Breast epithelium (tissue), 4 donors: ENCODE measurements around the gene SRSF10. TPM values are rescaled to one million over a fixed set of nuclear protein-coding genes. Genes with fewer than 3 reads are reported as not detected.

Experiments used
- DNase-seq, 2 donors: peaks; one replicate each; pipeline ENCODE4 v3.0.0-alpha.2; 2019; ENCODE audit warnings: low spot score in 2 of 2
- H3K27ac ChIP-seq, 2 donors: fragments of 200-600 bp; sonication (generic) in 1 of 2; one replicate each; pipeline ENCODE4 v1.5.1; 2016 to 2019; ENCODE audit warnings: mild to moderate bottlenecking in 1 of 2
- H3K27me3 ChIP-seq, 2 donors: fragments of 200-600 bp; sonication (generic) in 1 of 2; one replicate each; pipeline versions ENCODE4 v1.5.1 to v1.6.0; 2017 to 2019; ENCODE audit warnings: control low read depth in 1 of 2, mild to moderate bottlenecking in 1 of 2
- H3K36me3 ChIP-seq: fragments of 200-600 bp; one replicate; pipeline ENCODE4 v1.5.1; 2019
- H3K4me1 ChIP-seq, 2 donors: fragments of 200-600 bp; sonication (generic); one replicate each; pipeline ENCODE4 v1.5.1; 2016 to 2019; ENCODE audit warnings: control low read depth in 1 of 2
- H3K4me3 ChIP-seq, 3 donors: fragments of 200-600 bp; sonication (generic); 1 replicate in 2 of 3; 2 replicates in 1 of 3; pipeline ENCODE4 v1.5.1; 2016 to 2019; ENCODE audit warnings: mild to moderate bottlenecking in 3 of 3, moderate library complexity in 2 of 3
- H3K9me3 ChIP-seq, 2 donors: fragments of 200-600 bp; sonication (generic) in 1 of 2; one replicate each; pipeline ENCODE4 v1.5.1; 2016 to 2019; ENCODE audit warnings: control low read depth in 1 of 2
- CTCF ChIP-seq, 3 donors: fragments of 450-650 bp; IDR thresholded peaks; one replicate each; pipeline ENCODE4 v1.5.1; 2016 to 2017; ENCODE audit warnings: antibody characterized with exemption in 3 of 3, mild to moderate bottlenecking in 3 of 3, moderate library complexity in 3 of 3
- POLR2A ChIP-seq: fragments of 450-650 bp; IDR thresholded peaks from one replicate; pipeline ENCODE4 v1.6.1; 2016; ENCODE audit warnings: antibody characterized with exemption, mild to moderate bottlenecking, moderate library complexity
- POLR2AphosphoS5 ChIP-seq, 3 donors: sonication (generic); formaldehyde crosslinking; IDR thresholded peaks; one replicate each; pipeline ENCODE4 v1.6.1; 2017; ENCODE audit warnings: antibody characterized with exemption in 3 of 3
- intact Hi-C: fragments of 100-400 bp; cut with DNase I; formaldehyde crosslinking; loops from one replicate; pipeline ENCODE4 v1.15.1; 2023; ENCODE audit warnings: low total_unique reads
- total RNA-seq, 3 donors: library from RNA; depleted of rRNA; stranded (reverse); fragments of >200 nt; gene quantifications; one replicate each; pipeline ENCODE4 v1.1.0, GENCODE V29; 2016

Gene SRSF10
- total RNA-seq, 3 donors from 2014 or later = 99.4 to 156 (median 116) TPM

DNA sequence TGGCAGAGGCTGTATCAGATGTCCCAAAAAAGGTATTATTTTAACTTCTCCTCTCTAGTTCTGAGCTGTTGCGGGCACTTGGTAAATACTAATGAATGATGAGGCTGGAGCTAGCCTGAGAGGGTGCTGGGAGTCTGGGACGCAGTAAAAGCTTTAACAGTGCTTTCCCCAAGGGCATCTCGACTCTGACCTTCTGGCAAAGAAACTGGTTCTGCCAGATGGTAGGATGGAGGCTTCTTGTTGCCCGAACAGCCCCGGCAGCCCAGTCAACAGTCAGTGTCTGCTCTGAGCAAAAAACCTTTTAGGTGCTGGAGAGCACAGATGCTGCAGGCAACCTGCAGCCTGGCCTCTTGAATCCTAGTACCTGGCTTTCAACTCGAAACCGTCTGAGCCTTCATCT lies 23.0 kb downstream of the SRSF10 start:
- intact Hi-C loops = loop anchor here (10.0 kb wide), 1 partner anchor 68 kb away; no protein-coding TSS in a partner anchor
- peak; percentile 49 to 69 for DNase-seq
- H3K27ac ChIP-seq = peak overlapping the region; percentile 1 to 28

DNA sequence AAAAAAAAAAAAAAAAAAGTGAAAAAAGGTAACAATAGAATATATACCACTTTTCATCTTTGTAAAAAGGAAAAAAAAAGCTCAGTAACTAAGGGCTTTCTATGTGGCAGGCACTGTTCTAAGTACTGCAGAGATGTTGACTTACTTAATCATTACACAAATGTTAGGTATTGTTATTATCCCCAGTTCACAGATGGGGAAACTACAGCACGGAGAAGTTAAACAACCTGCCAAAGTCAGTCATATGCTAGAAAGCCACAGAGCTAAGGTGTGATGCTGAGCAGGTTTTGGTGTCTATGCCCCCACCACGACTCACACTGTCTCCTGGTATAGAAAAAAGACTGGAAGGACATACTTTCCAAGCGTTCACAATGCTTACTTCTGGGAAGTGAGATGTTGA lies 27.1 kb downstream of the SRSF10 start:
- intact Hi-C loops = loop anchor here (10.0 kb wide), 1 partner anchor 72 kb away; no protein-coding TSS in a partner anchor
- DNase-seq = no peak
- no peak for TF ChIP-seq CTCF (IDR thresholded peaks at IDR 0.05)
- no peak for TF ChIP-seq POLR2AphosphoS5 (IDR thresholded peaks at IDR 0.05)
- no peak for TF ChIP-seq POLR2A

More for the DNA sequence above, 23.0 kb downstream of the SRSF10 start:
- Histone ChIP-seq H3K27me3 (no peaks in the 10 kb centered on the region), H3K36me3 (no peaks in the 10 kb centered on the region), H3K9me3 (no peaks in the 10 kb centered on the region), H3K4me3 (no peak overlapping the region), H3K4me1 (no peaks in the 10 kb centered on the region)
- no peak for TF ChIP-seq POLR2A
- TF ChIP-seq POLR2AphosphoS5 (IDR thresholded peaks at IDR 0.05) = no peak
- no peak for TF ChIP-seq CTCF (IDR thresholded peaks at IDR 0.05)

DNA sequence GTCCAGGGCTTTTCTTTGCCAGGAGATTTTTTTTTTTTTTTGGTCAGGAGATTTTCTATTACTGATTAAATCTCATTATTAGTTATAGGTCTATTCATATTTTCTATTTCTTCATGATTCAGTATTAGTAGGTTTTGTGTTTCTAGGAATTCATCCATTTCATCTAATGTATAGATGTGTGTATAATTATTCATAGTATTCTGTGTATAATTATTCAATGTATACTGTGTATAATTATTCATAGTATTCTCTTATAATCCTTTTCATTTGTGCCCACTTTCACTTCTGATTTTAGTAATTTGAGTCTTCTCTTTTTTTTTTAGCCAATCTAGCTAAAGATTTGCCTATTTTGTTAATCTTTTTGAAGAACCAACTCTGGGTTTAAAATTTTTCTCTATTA lies 32.8 kb downstream of the SRSF10 start:
- DNase-seq = no peak
- intact Hi-C loops = no loop called here
- Histone ChIP-seq H3K9me3 (peaks cover 0 to 13% of the 10 kb centered on the region in 2 donors), H3K4me3 (no peak overlapping the region), H3K36me3 (no peaks in the 10 kb centered on the region), H3K27me3 (no peaks in the 10 kb centered on the region), H3K27ac (no peak overlapping the region), H3K4me1 (no peaks in the 10 kb centered on the region)
- TF ChIP-seq CTCF (IDR thresholded peaks at IDR 0.05) (no peak), POLR2A (no peak), POLR2AphosphoS5 (IDR thresholded peaks at IDR 0.05) (no peak)

More for the DNA sequence above, 27.1 kb downstream of the SRSF10 start:
- no peaks in the 10 kb centered on the region for H3K9me3 ChIP-seq
- H3K4me3 ChIP-seq = no peak overlapping the region
- H3K36me3 ChIP-seq = no peaks in the 10 kb centered on the region
- H3K27ac ChIP-seq = no peak overlapping the region
- no peaks in the 10 kb centered on the region for H3K27me3 ChIP-seq
- no peaks in the 10 kb centered on the region for H3K4me1 ChIP-seq

DNA sequence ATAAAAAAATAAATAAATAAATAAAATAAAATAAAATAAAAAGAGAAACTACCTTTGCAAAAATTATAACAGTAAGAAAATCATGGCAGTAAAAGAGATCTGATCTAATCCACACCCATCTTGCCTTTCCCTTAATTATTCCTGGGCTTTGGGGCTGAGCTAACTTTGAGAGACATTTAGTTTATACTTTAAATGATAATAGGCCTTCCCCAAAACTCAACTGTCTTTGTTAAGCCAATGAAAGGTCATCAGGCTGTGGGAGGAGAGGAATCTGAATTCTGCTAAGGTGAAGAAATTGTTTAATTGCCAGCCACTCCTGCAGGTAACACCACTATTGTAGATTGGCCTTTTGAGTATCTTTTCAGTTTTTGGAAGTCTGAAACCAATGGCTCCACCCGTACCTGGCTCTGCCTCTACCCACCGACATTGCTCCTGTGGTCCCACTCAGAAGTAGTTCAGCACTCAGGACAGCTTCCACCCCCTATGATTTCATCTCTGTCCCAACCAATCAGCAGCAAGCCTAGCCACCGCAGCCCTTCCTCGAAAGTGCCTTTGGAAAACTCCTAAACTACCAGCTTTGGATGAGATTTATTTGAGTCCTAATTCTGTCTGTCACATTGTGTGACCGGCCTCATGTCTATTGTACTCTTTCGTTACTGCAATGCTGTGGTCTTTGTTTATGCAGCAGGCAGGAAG lies 43.5 kb downstream of the SRSF10 start:
- Histone ChIP-seq H3K27ac (no peak overlapping the region), H3K9me3 (no peaks in the 10 kb centered on the region), H3K4me1 (no peaks in the 10 kb centered on the region), H3K36me3 (no peaks in the 10 kb centered on the region), H3K27me3 (no peaks in the 10 kb centered on the region), H3K4me3 (no peak overlapping the region)
- intact Hi-C loops = loop anchor here (5.0 kb wide), 1 partner anchor 971 kb away; no protein-coding TSS in a partner anchor
- no peak for TF ChIP-seq POLR2AphosphoS5 (IDR thresholded peaks at IDR 0.05)
- no peak for TF ChIP-seq CTCF (IDR thresholded peaks at IDR 0.05)
- TF ChIP-seq POLR2A = no peak
- DNase-seq = no peak

DNA sequence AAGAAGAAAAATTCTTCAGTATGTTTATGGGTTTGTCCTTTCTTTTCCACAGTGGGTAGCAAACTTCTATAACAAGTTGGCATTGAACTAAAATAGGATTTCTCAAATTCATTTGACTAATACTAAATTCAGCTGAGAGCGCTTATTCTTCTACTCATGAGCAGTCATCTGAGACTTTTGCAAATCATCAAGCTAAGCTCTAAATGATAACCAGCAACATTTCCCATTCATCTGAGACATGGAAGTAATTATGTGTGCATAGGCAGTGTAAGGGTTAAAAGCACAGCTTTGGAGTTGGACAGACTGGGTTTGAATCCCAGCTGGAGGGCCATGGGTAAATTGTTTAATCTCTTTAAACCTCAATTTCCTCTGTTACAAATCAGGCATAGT lies 48.6 kb downstream of the SRSF10 start:
- peak overlapping the region; percentile 37 to 54 for H3K27ac ChIP-seq
- no peaks in the 10 kb centered on the region for H3K4me1 ChIP-seq
- H3K9me3 ChIP-seq = no peaks in the 10 kb centered on the region
- TF ChIP-seq CTCF (IDR thresholded peaks at IDR 0.05) = no peak
- no peak for TF ChIP-seq POLR2A
- no peak for TF ChIP-seq POLR2AphosphoS5 (IDR thresholded peaks at IDR 0.05)
- DNase-seq = no peak
- no peaks in the 10 kb centered on the region for H3K36me3 ChIP-seq
- intact Hi-C loops = no loop called here
- no peaks in the 10 kb centered on the region for H3K27me3 ChIP-seq
- no peak overlapping the region for H3K4me3 ChIP-seq
